Measurements from ENCODE around the gene ESR2. TPM values are rescaled to one million over a fixed set of nuclear protein-coding genes. Genes with fewer than 3 reads are reported as not detected.

ESR2 gene
- total and polyA plus RNA-seq, 4 donors: 0.01 to 0.28 (median 0.09) TPM

DNA sequence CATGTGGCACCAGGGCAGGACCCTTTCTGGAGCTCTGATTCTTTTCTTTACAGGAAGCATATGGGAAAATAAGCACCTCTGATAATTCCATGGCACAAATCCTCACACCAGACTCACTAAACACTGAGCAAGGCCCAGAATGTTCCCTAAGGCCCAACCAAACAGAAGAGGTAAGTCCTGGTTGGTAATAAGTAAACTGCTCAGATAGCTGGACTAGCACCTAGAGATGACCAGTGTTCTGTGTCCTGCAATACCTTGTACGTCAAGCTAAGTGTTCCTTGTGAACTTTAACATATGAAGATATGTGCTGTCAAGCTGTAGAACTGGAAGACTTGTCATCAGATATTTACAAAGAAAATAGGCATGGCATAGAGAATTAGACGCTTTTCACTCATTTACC lies 186.7 kb downstream of the ESR2 start:
- H3K9me3 ChIP-seq (ENCODE audit: control insufficient read depth in 4 of 4, low read length in 3 of 4): no peaks in the 10 kb centered on the region
- DNase-seq (ENCODE audit: low spot score): no peak
- WGBS: 96% methylated on average over 2 of the region's 2 CpGs
- H3K9ac ChIP-seq (ENCODE audit: low read depth in 1 of 2, low read length in 2 of 2): no peak overlapping the region
- no peaks in the 10 kb centered on the region for H3K36me3 ChIP-seq (ENCODE audit: control insufficient read depth in 4 of 4, insufficient read depth in 3 of 4, low read depth in 1 of 4, low read length in 3 of 4)
- no peak overlapping the region for H3K4me3 ChIP-seq (ENCODE audit: low read depth in 1 of 3, low read length in 3 of 3)
- TF ChIP-seq NR2F2 (IDR thresholded peaks at IDR 0.05) (no peak), FOXA1 (IDR thresholded peaks at IDR 0.05) (no peak), HNF4G (IDR thresholded peaks at IDR 0.05) (no peak), GABPA (IDR thresholded peaks at IDR 0.05 in 1 of 2, conservative IDR thresholded peaks at IDR 0.05 in 1 of 2) (no peak), HNF4A (conservative IDR thresholded peaks at IDR 0.05) (no peak), TAF1 (conservative IDR thresholded peaks at IDR 0.05) (no peak), SP1 (IDR thresholded peaks at IDR 0.05) (no peak), JUND (IDR thresholded peaks at IDR 0.05) (no peak), RAD21 (IDR thresholded peaks at IDR 0.05) (no peak), YY1 (IDR thresholded peaks at IDR 0.05) (no peak), EGR1 (IDR thresholded peaks at IDR 0.05; ENCODE audit: low read depth in 2 of 2) (no peak)
- TF ChIP-seq, protein P1, sequence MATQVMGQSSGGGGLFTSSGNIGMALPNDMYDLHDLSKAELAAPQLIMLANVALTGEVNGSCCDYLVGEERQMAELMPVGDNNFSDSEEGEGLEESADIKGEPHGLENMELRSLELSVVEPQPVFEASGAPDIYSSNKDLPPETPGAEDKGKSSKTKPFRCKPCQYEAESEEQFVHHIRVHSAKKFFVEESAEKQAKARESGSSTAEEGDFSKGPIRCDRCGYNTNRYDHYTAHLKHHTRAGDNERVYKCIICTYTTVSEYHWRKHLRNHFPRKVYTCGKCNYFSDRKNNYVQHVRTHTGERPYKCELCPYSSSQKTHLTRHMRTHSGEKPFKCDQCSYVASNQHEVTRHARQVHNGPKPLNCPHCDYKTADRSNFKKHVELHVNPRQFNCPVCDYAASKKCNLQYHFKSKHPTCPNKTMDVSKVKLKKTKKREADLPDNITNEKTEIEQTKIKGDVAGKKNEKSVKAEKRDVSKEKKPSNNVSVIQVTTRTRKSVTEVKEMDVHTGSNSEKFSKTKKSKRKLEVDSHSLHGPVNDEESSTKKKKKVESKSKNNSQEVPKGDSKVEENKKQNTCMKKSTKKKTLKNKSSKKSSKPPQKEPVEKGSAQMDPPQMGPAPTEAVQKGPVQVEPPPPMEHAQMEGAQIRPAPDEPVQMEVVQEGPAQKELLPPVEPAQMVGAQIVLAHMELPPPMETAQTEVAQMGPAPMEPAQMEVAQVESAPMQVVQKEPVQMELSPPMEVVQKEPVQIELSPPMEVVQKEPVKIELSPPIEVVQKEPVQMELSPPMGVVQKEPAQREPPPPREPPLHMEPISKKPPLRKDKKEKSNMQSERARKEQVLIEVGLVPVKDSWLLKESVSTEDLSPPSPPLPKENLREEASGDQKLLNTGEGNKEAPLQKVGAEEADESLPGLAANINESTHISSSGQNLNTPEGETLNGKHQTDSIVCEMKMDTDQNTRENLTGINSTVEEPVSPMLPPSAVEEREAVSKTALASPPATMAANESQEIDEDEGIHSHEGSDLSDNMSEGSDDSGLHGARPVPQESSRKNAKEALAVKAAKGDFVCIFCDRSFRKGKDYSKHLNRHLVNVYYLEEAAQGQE (IDR thresholded peaks at IDR 0.05): no peak
- TF ChIP-seq, protein P2, sequence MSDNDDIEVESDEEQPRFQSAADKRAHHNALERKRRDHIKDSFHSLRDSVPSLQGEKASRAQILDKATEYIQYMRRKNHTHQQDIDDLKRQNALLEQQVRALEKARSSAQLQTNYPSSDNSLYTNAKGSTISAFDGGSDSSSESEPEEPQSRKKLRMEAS (IDR thresholded peaks at IDR 0.05): no peak
- H3K27ac ChIP-seq (ENCODE audit: low read depth in 1 of 2, low read length in 2 of 2): no peak overlapping the region
- H3K27me3 ChIP-seq (ENCODE audit: control insufficient read depth in 4 of 4, insufficient read depth in 4 of 4, low read length in 3 of 4): no peaks in the 10 kb centered on the region
- H3K4me1 ChIP-seq (ENCODE audit: control insufficient read depth in 4 of 4, insufficient read depth in 4 of 4, low read length in 3 of 4): peaks cover 0 to 21% (median 4%) of the 10 kb centered on the region in 4 donors

DNA sequence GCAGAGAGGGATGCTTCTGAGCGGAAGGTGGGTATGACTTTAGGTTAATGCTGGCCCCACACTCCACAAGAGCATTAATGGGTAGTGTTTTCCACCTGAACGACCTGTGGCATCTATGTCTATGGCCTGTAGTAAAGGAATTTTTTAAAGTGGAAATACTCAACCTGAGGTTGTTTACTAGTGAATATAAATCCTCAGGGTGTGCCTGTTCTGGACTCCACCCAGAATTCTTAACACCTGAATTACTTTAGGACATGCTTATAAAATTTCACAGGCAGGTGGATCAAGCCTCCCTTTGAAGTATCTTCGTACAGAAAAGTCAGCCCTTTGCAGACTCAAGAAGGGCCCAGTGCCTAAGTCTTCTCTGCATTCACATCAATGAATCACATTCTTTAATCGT lies 196.1 kb downstream of the ESR2 start:
- Histone ChIP-seq H3K9ac (ENCODE audit: low read depth in 1 of 2, low read length in 2 of 2) (no peak overlapping the region), H3K4me3 (ENCODE audit: low read depth in 1 of 3, low read length in 3 of 3) (no peak overlapping the region), H3K27me3 (ENCODE audit: control insufficient read depth in 4 of 4, insufficient read depth in 4 of 4, low read length in 3 of 4) (no peaks in the 10 kb centered on the region), H3K27ac (ENCODE audit: low read depth in 1 of 2, low read length in 2 of 2) (no peak overlapping the region), H3K36me3 (ENCODE audit: control insufficient read depth in 4 of 4, insufficient read depth in 3 of 4, low read depth in 1 of 4, low read length in 3 of 4) (peaks cover 0 to 15% (median 6%) of the 10 kb centered on the region in 4 donors), H3K4me1 (ENCODE audit: control insufficient read depth in 4 of 4, insufficient read depth in 4 of 4, low read length in 3 of 4) (peaks cover 0 to 2% (median 0%) of the 10 kb centered on the region in 4 donors), H3K9me3 (ENCODE audit: control insufficient read depth in 4 of 4, low read length in 3 of 4) (no peaks in the 10 kb centered on the region)
- DNase-seq (ENCODE audit: low spot score): no peak
- TF ChIP-seq FOXA2 (IDR thresholded peaks at IDR 0.05): no peak
- TF ChIP-seq, protein P1 (IDR thresholded peaks at IDR 0.05): no peak
- TF ChIP-seq, protein P3, sequence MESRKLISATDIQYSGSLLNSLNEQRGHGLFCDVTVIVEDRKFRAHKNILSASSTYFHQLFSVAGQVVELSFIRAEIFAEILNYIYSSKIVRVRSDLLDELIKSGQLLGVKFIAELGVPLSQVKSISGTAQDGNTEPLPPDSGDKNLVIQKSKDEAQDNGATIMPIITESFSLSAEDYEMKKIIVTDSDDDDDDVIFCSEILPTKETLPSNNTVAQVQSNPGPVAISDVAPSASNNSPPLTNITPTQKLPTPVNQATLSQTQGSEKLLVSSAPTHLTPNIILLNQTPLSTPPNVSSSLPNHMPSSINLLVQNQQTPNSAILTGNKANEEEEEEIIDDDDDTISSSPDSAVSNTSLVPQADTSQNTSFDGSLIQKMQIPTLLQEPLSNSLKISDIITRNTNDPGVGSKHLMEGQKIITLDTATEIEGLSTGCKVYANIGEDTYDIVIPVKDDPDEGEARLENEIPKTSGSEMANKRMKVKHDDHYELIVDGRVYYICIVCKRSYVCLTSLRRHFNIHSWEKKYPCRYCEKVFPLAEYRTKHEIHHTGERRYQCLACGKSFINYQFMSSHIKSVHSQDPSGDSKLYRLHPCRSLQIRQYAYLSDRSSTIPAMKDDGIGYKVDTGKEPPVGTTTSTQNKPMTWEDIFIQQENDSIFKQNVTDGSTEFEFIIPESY (IDR thresholded peaks at IDR 0.05): no peak
- TF ChIP-seq, protein P2 (IDR thresholded peaks at IDR 0.05): no peak
- no peak for TF ChIP-seq FOXA1 (IDR thresholded peaks at IDR 0.05)
- no peak for TF ChIP-seq NR2F2 (IDR thresholded peaks at IDR 0.05)
- no peak for TF ChIP-seq RAD21 (IDR thresholded peaks at IDR 0.05)
- no peak for TF ChIP-seq JUND (IDR thresholded peaks at IDR 0.05)
- no peak for TF ChIP-seq TAF1 (conservative IDR thresholded peaks at IDR 0.05)
- TF ChIP-seq EGR1 (IDR thresholded peaks at IDR 0.05; ENCODE audit: low read depth in 2 of 2): no peak
- no peak for TF ChIP-seq GABPA (IDR thresholded peaks at IDR 0.05 in 1 of 2, conservative IDR thresholded peaks at IDR 0.05 in 1 of 2)
- TF ChIP-seq YY1 (IDR thresholded peaks at IDR 0.05): no peak
- TF ChIP-seq, protein P4, sequence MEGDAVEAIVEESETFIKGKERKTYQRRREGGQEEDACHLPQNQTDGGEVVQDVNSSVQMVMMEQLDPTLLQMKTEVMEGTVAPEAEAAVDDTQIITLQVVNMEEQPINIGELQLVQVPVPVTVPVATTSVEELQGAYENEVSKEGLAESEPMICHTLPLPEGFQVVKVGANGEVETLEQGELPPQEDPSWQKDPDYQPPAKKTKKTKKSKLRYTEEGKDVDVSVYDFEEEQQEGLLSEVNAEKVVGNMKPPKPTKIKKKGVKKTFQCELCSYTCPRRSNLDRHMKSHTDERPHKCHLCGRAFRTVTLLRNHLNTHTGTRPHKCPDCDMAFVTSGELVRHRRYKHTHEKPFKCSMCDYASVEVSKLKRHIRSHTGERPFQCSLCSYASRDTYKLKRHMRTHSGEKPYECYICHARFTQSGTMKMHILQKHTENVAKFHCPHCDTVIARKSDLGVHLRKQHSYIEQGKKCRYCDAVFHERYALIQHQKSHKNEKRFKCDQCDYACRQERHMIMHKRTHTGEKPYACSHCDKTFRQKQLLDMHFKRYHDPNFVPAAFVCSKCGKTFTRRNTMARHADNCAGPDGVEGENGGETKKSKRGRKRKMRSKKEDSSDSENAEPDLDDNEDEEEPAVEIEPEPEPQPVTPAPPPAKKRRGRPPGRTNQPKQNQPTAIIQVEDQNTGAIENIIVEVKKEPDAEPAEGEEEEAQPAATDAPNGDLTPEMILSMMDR (IDR thresholded peaks at IDR 0.05; ENCODE audit: low read depth, low read length, missing input control): no peak
- TF ChIP-seq HNF4G (IDR thresholded peaks at IDR 0.05): no peak
- TF ChIP-seq SP1 (IDR thresholded peaks at IDR 0.05): no peak
- TF ChIP-seq, protein P5, sequence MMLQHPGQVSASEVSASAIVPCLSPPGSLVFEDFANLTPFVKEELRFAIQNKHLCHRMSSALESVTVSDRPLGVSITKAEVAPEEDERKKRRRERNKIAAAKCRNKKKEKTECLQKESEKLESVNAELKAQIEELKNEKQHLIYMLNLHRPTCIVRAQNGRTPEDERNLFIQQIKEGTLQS (IDR thresholded peaks at IDR 0.05): no peak
- no peak for TF ChIP-seq HNF4A (conservative IDR thresholded peaks at IDR 0.05)
- no peak for TF ChIP-seq RXRA (IDR thresholded peaks at IDR 0.05)
- WGBS: 88% methylated on average over 4 of the region's 4 CpGs

Data from liver (tissue), 9 donors.